Measurements from ENCODE around the gene CDKN2AIPNL. TPM values are rescaled to one million over a fixed set of nuclear protein-coding genes. Genes with fewer than 3 reads are reported as not detected.
"Not testable (repeated sequence)": the region's sequence is repeated elsewhere in the genome, so short reads cannot be mapped to it uniquely, and the experiment has no call there.

Gene CDKN2AIPNL
- total RNA-seq, 1 donor from 2014 or later = 60.0 TPM

DNA sequence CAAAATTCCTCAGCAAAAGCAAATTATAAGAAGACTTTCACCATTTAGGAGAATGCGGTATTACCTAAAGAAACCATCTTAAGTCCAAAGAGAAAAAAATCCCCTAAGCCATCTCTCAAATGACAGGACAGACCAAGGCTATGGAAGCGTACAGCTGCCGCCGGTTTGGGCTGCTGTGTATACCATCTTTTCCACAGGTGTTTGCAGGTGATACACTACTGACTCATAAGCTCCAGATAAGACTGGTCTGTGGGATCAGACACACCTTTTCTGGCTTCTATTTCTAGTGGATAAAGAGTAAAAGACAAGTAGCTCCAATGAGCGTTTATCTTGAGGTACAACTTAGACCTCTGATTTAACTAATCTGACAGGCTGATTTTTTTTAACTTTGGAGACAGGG lies 7.7 kb downstream of the CDKN2AIPNL start:
- no peak for DNase-seq (ENCODE audit: low read depth, low spot score)

DNA sequence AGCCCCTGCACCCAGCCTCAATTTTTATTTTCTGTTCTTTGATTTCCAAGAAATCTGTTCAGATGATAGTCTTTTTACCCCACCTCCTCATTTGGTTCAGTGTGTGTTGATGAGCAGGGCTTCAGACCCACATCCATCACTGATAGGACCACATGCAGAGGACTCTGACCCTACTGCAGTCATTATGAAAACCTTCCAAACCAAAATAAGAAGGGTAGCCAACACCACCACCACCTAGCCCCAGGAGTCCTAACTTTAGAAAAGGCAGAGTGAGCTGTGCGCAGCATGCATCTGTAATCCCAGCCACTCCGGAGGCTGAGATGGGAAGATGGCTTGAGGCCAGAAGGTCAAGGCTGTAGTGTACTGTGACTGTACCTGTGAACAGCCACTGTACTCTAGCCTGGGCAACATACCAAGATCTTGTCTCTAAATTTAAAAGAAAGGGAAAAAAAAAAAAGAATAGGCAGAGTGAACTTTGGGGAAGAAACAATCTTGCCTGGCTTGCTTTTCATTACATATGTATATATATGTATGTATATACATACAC lies 13.0 kb downstream of the CDKN2AIPNL start:
- no peak for DNase-seq (ENCODE audit: low read depth, low spot score)

DNA sequence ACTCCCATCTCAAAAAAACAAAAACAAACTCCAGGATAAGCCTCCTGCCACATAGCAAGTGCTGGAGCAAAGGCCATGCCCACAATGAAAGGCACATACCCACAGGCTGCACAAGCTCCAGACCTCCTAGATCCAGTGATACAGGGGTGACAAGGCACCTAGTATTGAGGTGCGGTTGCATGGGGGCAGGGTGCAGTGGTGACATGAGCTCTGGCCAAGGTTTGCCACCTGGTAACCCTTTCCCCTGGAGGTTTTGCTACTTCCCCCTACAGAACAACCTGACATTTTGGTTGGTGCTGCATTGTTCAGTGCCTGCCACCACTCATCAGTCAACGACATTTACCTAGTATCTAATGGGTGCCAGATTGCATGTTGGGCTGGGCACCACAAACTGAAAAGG lies 14.5 kb downstream of the CDKN2AIPNL start:
- no peak for DNase-seq (ENCODE audit: low read depth, low spot score)

DNA sequence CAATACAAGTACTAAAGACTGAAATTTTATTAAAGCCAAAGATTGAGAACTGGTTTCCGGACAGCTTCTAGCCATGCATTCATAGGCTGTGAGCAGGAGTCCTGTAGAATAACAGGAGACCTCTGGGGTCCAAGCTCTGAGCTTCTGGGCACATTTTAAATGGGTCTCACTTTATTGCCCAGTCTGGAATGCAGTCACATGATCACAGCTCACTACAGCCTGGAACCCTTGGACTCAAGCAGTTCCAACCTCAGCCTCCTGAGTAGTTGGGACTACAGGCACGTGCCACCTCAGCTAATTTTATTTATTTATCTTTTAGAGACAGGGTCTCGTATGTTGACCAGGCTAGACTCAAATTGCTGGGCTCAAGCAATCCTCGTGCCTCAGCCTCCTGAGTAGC lies 15.4 kb downstream of the CDKN2AIPNL start:
- no peak for DNase-seq (ENCODE audit: low read depth, low spot score)

DNA sequence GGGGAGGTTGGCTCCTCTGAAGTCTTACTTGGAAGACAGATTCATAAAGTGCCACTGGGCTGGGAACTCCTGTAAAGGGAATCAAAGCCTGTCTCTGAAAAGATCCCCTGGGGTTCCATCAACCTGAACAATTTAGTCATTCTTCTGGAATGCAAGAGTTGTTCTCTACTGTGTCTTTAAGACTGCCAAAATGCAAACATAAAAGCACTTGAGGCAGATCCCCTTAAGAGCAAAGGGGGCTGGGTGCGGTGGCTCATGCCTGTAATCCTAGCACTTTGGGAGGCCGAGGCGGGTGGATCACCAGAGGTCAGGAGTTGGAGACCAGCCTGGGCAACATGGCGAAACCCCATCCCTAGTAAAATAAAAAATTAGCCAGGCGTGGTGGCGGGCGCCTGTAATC lies 16.7 kb downstream of the CDKN2AIPNL start:
- no peak for DNase-seq (ENCODE audit: low read depth, low spot score)

DNA sequence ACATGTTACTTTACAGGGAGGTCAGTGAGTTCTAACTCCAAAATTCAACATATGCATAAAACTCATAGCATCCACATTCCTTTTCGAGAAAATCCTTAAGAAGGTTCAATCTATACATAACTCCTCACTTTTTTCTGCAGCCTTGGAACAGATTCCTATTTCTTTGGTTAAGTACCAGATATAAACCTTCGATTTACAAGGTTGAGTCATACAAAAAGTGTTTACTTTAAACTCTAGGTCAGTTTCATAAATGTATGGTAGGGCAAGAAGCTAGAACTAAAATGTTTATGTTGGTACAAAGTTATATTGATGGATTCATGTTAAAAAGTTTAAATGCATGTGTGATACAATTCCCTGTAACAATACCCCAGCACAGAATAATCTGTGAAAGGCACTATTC lies 19.4 kb downstream of the CDKN2AIPNL start:
- DNase-seq (ENCODE audit: low read depth, low spot score) = no peak

DNA sequence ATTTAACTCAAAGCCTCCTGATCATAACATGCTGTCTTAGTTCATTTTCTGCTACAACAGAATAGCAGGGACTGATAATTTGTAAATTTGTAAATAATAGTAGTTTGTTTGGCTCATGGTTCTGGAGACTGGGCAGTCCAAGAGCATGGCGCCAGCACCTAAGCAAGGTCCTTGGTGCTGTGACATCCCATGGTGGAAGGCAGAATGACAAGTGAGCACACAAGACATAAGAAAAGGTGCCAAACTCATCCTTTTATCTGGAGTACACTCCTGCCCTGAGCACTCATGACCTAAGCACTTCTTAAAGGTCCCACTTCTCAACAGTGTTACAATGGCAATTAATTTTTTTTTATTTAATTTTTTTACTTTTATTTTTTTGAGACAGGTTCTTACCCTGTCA lies 24.2 kb downstream of the CDKN2AIPNL start:
- no peak for DNase-seq (ENCODE audit: low read depth, low spot score)

DNA sequence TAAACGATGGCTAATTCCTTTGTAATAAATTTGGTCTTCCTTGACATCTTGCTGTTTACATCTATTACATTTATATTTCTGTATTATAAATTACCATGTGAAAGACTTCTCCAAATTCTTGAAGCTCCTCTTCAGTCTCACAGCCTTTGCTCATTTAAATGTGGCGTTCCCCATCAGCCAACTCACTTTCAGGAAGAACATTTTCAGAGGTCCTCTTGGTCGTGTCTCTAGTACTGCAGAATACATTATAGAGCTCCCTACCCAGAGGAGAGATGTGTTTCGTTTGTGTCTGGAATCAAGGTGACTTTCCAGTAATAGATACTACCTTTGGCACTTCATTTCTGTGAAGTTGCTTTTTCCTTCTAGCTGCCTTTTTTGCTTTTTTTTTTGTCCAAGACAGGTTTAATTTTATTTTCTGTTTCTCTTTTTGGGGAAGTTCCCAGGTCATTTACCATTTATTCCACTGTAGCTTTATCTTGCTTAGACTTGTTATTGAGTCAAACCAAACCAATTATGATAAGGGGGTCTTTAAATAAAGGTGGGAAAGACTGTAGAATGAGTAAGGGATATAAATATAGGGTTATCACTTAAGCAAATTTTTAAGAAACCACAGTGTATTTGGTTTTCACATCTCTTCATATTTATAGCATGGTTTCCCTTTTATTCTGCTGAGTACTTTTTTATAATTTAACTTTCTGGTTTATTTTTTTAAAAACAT lies 27.5 kb downstream of the CDKN2AIPNL start:
- DNase-seq (ENCODE audit: low read depth, low spot score) = no peak

DNA sequence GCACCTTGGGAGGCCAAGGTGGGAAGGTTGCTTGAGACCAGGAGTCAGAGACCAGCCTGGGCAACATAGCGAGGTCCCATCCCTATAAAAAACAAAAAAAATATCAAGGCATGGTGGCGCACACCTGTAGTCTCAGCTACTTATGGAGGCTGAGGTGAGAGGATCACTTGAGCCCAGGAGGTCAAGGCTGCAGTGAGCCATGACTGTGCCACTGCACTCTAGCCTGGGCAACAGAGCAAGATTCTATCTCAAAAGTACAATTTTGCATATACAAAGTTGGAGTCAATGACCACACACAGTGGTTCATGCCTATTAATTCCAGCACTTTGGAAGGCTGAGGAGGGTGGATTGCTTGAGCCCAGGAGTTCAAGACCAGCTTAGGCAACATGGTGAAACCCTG lies 29.5 kb downstream of the CDKN2AIPNL start:
- not testable (repeated sequence) for DNase-seq (ENCODE audit: low read depth, low spot score)

DNA sequence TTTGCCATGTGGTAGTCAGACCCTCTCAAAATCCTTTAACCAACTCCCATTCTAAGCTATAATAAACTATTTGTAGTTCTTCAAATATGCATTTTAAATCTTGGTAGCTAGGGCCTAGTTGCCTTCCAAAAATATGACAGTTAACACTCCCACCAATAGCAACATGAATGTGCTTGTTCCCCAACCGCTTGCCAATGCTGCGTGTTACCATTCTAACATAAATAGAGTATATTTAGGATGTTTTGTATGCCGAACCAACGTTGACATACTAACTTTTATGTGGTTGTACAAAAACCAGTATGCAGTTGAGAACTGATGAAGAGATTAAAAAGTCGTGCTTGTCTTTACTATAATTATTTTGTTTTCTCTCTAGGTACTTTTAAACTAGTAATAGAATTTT lies 31.3 kb downstream of the CDKN2AIPNL start:
- DNase-seq (ENCODE audit: low read depth, low spot score) = no peak

DNA sequence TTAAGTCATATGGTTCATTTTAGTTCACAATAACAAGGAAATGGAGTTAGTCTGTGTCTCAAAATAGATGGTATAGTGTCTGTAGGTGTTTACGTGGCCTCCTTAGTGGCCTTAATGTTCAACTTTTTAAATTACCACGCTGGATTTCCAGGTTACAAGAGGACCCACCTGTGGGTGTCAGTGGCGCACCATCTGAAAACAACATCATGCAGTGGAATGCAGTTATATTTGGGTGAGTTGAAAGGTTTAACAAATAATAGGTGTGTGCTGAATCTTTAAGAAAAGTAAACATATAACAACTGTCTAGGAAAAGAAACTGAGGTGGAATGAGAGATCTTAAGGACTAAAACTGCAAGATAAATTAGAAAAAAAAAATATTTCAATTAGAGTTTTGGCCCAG lies 37.4 kb downstream of the CDKN2AIPNL start:
- no peak for DNase-seq (ENCODE audit: low read depth, low spot score)

DNA sequence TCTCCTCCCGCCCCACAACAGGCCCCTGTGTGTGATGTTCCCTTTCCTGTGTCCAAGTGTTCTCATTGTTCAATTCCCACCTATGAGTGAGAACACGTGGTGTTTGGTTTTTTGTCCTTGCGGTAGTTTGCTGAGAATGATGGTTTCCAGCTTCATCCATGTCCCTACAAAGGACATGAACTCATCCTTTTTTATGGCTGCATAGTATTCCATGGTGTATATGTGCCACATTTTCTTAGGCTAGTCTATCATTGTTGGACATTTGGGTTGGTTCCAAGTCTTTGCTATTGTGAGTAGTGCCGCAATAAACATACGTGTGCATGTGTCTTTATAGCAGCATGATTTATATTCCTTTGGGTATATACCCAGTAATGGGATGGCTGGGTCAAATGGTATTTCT lies 38.0 kb downstream of the CDKN2AIPNL start:
- DNase-seq (ENCODE audit: low read depth, low spot score) = not testable (repeated sequence)

DNA sequence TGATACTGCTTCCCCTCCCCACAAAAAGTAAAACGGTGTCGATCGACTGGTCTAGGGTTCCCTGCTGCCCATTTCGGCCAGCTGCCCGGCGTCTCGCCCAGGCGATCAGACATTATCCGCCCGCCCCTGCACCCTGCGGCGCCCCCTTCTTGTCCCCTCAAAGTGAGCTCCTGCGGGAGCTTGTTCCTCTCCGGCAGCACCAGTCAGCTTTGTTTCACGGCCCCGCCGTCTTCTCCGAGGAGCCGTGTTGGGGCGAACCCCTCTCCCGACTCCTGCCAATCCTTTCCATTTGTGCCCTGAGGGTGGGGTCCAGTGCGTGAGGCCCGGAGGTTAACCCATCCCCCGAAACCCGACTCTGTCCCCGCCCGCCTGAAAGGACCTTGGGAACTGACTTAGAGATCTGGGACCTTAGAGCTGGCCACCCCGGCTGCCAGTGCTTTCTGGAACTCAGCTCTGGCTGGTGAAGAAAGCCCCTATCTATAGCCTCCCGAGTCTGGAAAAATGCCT lies 39.8 kb downstream of the CDKN2AIPNL start:
- DNase-seq (ENCODE audit: low read depth, low spot score) = no peak

DNA sequence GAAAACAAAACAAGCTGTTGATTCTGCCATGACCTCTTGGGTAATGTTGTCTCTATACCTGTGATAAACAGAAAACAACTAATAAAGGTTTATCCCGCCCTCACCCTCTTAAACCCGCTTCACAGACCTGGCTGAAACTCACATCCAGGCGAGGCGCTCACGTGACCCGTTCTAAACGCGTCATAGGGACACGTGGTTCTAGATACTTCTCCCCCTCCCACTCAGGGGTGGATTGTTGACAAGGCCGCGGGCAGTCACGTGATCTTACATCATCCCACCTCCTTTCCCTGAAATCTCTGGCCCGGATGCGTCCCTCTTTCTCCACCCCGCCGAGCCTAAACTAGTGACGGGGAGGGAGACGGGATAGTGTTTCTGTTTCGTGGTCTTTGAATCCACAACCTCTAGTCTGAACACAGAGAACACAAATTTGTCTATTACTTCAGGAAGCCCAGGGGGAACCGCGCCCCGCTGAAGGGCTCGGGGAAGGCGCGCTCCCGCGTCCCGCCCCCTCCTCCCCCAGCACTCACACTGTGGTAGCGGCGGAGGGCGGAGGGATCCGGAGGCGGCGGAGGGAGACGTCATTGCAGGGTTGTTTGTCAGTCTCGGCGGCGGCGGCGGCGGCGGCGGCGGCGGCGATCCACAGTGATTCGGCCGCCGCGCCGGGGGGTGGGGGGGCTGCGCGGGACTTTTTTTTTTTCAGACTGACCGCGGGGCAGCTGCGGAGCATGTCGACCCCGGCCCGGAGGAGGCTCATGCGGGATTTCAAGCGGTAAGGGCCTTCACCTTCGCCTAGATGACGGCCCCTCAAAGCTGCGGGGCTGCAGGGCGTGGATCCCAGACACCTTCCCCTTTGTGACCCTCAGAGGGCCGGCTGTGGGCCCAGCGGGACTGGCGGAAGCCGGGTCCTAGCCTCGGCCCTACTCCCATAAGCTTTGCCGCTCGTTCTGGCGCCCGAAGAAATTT lies 40.5 kb downstream of the CDKN2AIPNL start, which contains the start of gene UBE2B:
UBE2B (plus strand) TSS at position 699 of the 963 bp plus-strand sequence; CDS start at position 726, 27 bp downstream.
- peak; percentile 100 for DNase-seq (ENCODE audit: low read depth, low spot score)

DNA sequence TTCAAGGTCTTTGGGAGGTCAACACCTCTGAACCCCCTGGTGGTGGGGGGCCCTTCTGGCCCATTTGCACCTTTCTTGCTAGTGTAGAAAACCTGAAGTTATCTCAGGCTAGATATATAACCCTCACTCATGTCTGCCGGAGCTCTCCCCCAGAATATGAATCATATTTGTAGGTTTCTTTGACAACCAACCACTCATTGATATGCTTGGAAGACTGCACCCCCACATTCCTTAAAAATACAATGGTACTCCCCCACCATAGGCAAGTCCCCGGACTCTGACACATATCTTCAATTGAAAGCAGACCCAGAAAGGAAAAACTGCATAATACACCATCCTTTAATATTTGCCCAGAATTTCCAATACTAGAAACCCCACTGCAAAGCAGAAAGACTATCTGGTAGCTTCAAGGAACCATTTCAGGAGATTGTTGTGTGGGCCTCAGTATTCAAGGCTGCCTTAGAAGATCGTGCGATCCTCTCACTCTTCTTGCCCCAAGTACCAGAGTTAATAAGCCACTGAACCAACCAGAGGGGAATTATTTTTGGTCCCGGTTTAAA lies 41.3 kb downstream of the CDKN2AIPNL start:
- no peak for DNase-seq (ENCODE audit: low read depth, low spot score)

DNA sequence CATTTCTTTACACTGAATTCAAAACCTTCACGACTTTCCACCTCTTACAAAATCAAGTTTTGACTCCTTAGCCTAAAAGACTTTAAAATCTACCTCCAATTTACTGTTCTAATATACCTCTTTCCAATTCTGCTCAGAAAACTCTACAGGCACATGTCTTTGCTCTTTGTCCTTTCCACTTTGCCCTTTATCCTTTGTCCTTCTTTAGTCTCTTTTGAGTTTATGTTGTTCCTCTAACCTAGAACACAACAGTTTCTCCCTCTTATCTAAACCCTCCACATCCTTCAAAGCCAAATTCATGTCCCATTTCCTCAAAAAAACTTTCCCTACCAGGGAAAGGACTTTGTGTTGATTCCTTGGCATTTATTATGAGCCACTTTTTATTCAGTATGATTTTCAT lies 46.1 kb downstream of the CDKN2AIPNL start:
- no peak for DNase-seq (ENCODE audit: low read depth, low spot score)

DNA sequence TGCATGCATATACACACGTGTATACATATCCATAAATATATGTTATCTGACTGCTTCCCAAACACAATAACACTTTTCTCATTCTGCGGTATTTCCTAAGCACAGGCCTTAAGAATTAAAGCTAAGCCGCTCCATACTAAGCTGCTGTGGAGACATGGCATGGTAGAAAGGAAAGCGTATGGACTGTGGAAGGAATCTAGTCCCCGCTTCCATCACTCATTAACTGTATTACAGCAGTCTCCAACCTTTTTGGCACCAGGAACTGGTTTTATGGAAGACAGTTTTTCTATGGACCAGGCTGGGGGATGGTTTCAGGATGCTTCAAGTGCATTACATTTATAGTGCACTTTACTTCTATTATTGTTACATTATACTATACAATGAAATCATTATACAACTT lies 56.0 kb downstream of the CDKN2AIPNL start:
- no peak for DNase-seq (ENCODE audit: low read depth, low spot score)
